H1 (cell line): ENCODE data around the gene VPS52.

Experiments used
- CREB1 ChIP-seq: IDR thresholded peaks from 2 replicates; pipeline ENCODE4 v1.6.1; 2012; ENCODE audit warnings: inconsistent platforms
- CTCF ChIP-seq, 3 experiments: IDR thresholded peaks; 1 replicate in 2 of 3; 2 replicates in 1 of 3; pipeline versions ENCODE4 v1.5.1 to v1.6.1; 2011; ENCODE audit warnings: low read length in 3 of 3, mild to moderate bottlenecking in 3 of 3, inconsistent platforms in 2 of 3, low read depth in 1 of 3, moderate library complexity in 1 of 3; ENCODE audit not compliant: insufficient read depth in 1 of 3; ENCODE audit errors: control extremely low read depth in 1 of 3
- EZH2 ChIP-seq: fragments of 200-600 bp; sonication (generic); IDR thresholded peaks from 2 replicates; pipeline ENCODE4 v1.7.1; 2012; ENCODE audit warnings: low read depth, mild to moderate bottlenecking, moderate library complexity, low read length, inconsistent platforms; ENCODE audit not compliant: severe bottlenecking
- MAX ChIP-seq: IDR thresholded peaks from 2 replicates; pipeline ENCODE4 v1.6.1; 2012; ENCODE audit warnings: inconsistent platforms
- POLR2A ChIP-seq, 2 experiments: IDR thresholded peaks; 1 replicate in 1 of 2; 2 replicates in 1 of 2; pipeline ENCODE4 v1.6.1; 2011; ENCODE audit warnings: low read depth in 2 of 2, low read length in 2 of 2, mild to moderate bottlenecking in 2 of 2; ENCODE audit errors: control extremely low read depth in 1 of 2
- RFX5 ChIP-seq: IDR thresholded peaks from 2 replicates; pipeline ENCODE4 v1.6.1; 2011; ENCODE audit warnings: low read depth, low read length, improper control_type of control experiment, borderline replicate concordance
- RXRA ChIP-seq: IDR thresholded peaks from 2 replicates; pipeline ENCODE4 v1.6.1; 2011; ENCODE audit warnings: low read depth, mild to moderate bottlenecking, low read length, moderate library complexity; ENCODE audit not compliant: insufficient read depth
- SAP30 ChIP-seq: fragments of 300-600 bp; sonication (generic); IDR thresholded peaks from 2 replicates; pipeline ENCODE4 v1.7.1; 2012; ENCODE audit warnings: low read length, moderate library complexity, mild to moderate bottlenecking, inconsistent platforms; ENCODE audit not compliant: insufficient read depth, insufficient replicate concordance
- SP1 ChIP-seq: IDR thresholded peaks from 2 replicates; pipeline ENCODE4 v1.6.1; 2011; ENCODE audit warnings: low read depth, low read length
- SRF ChIP-seq: IDR thresholded peaks from 2 replicates; pipeline ENCODE4 v1.6.1; 2011; ENCODE audit warnings: mild to moderate bottlenecking, low read depth, low read length, moderate library complexity
- TBP ChIP-seq: IDR thresholded peaks from 2 replicates; pipeline ENCODE4 v1.6.1; 2011; ENCODE audit warnings: low read depth, low read length, improper control_type of control experiment

- TF ChIP-seq POLR2A (IDR thresholded peaks at IDR 0.05; ENCODE audit: control extremely low read depth in 1 of 2, low read depth in 2 of 2, low read length in 2 of 2): no peak
- no peak for TF ChIP-seq CTCF (IDR thresholded peaks at IDR 0.05; ENCODE audit: control extremely low read depth in 1 of 3, insufficient read depth in 1 of 3, low read depth in 1 of 3, low read length in 3 of 3)
- no peak for TF ChIP-seq TBP
- no peak for TF ChIP-seq EZH2
- TF ChIP-seq MAX: no peak
- TF ChIP-seq SP1: no peak
- TF ChIP-seq RFX5: no peak
- TF ChIP-seq CREB1: no peak
- TF ChIP-seq SRF: no peak
- TF ChIP-seq SAP30: no peak
- TF ChIP-seq RXRA: no peak
Observed at GRCh38 chr6:33318426-33319073, 46.9 kb upstream of the VPS52 start.
